Muscle layer of colon (tissue), 2 donors: Measurements from ENCODE around the gene C8B.

Source experiments
- H3K27ac ChIP-seq: one replicate; pipeline ENCODE4 v1.7.0; 2013; ENCODE audit warnings: low read depth, mild to moderate bottlenecking, low read length, moderate library complexity
- H3K27me3 ChIP-seq, 2 donors: one replicate each; pipeline ENCODE4 v1.7.0; 2013; ENCODE audit warnings: low read length in 2 of 2, mild to moderate bottlenecking in 2 of 2; ENCODE audit not compliant: insufficient read depth in 2 of 2, control insufficient read depth in 1 of 2
- H3K36me3 ChIP-seq: one replicate; pipeline ENCODE4 v1.7.0; 2013; ENCODE audit warnings: mild to moderate bottlenecking, low read length; ENCODE audit not compliant: insufficient read depth
- H3K4me1 ChIP-seq: one replicate; pipeline ENCODE4 v1.7.0; 2013; ENCODE audit warnings: mild to moderate bottlenecking, low read length; ENCODE audit not compliant: insufficient read depth
- H3K4me3 ChIP-seq, 2 donors: one replicate each; pipeline ENCODE4 v1.7.0; 2013; ENCODE audit warnings: low read length in 2 of 2, low read depth in 1 of 2, mild to moderate bottlenecking in 1 of 2, moderate library complexity in 1 of 2
- H3K9ac ChIP-seq: one replicate; pipeline ENCODE4 v1.7.0; 2013; ENCODE audit warnings: low read length
- H3K9me3 ChIP-seq: one replicate; pipeline ENCODE4 v1.7.0; 2013; ENCODE audit warnings: mild to moderate bottlenecking, low read length
- donor health status: abdominal sarcoma.
- donor health status: Adenocarcinoma of cecum.

The C8B gene

DNA sequence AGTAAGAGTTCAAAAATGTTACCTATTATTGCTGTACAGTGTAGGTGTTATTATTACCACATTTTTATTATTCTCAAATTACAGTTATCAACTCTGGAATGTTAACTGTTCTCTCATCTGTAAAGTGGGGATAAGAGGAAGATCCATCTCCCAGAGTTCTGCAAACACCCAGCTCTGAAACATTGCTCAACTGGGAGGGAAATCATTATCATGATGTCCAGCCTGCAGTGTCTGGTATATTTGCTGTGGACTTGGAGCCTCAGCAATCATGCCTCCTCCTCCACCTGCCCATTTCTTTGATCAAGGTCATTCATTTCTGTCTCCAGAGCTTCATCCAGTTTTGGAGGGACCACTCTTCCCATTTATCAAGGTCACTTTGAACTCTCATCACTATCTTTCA is 71.8 kb downstream of the C8B start:
- Histone ChIP-seq H3K4me1 (no peaks in the 10 kb centered on the region), H3K9ac (no peak overlapping the region), H3K27ac (no peak overlapping the region), H3K27me3 (no peaks in the 10 kb centered on the region), H3K36me3 (no peaks in the 10 kb centered on the region), H3K4me3 (no peak overlapping the region), H3K9me3 (no peaks in the 10 kb centered on the region)

DNA sequence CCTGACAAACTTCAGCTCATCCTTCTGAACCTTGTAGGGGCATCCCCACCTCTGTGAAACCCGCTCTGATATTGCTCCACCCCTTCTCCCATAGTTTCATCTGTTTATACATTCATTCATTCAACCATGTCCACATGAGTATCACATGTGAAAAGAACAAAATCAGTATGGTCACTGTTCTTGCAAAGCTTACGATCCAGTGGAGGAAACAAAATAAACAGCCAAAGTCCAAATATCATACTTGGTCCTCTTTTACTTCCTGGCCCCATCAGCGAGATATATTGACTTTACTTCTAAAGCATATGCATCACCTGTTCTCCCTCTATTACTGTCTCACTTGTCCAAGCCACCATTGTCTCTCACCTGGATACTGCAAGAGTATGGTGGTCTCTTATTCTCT is 75.6 kb downstream of the C8B start:
- H3K36me3 ChIP-seq: no peaks in the 10 kb centered on the region
- H3K9me3 ChIP-seq: no peaks in the 10 kb centered on the region
- no peak overlapping the region for H3K4me3 ChIP-seq
- no peak overlapping the region for H3K9ac ChIP-seq
- H3K27me3 ChIP-seq: no peaks in the 10 kb centered on the region
- H3K27ac ChIP-seq: no peak overlapping the region
- no peaks in the 10 kb centered on the region for H3K4me1 ChIP-seq

- Histone ChIP-seq H3K27me3 (no peaks in the 10 kb centered on the region), H3K4me1 (no peaks in the 10 kb centered on the region), H3K9ac (no peak overlapping the region), H3K9me3 (no peaks in the 10 kb centered on the region), H3K27ac (no peak overlapping the region), H3K36me3 (no peaks in the 10 kb centered on the region), H3K4me3 (no peak overlapping the region)
These were observed 84.4 kb downstream of the C8B start for GRCh38 chr1:56881417-56881816.

GRCh38 chr1:56880774-56881173 is 85.0 kb downstream of the C8B start:
- H3K27me3 ChIP-seq: no peaks in the 10 kb centered on the region
- no peak overlapping the region for H3K9ac ChIP-seq
- H3K36me3 ChIP-seq: no peaks in the 10 kb centered on the region
- no peak overlapping the region for H3K4me3 ChIP-seq
- no peaks in the 10 kb centered on the region for H3K4me1 ChIP-seq
- no peaks in the 10 kb centered on the region for H3K9me3 ChIP-seq
- H3K27ac ChIP-seq: no peak overlapping the region
